MM.1S (cell line): Measurements from ENCODE around the gene BFSP1.

Source experiments
- DNase-seq: peaks from one replicate; pipeline ENCODE4 v3.0.0-alpha.2; 2015
- H2AFZ ChIP-seq: fragments of 300-600 bp; sonication (generic); 2 replicates; pipeline ENCODE4 v1.6.0; 2016; ENCODE audit warnings: antibody characterized with exemption, low read length
- H3F3A ChIP-seq: fragments of 300-600 bp; sonication (generic); 2 replicates; pipeline ENCODE4 v1.6.1; 2016; ENCODE audit warnings: mild to moderate bottlenecking, antibody characterized with exemption, low read length, moderate library complexity, mixed read lengths; ENCODE audit not compliant: insufficient read depth
- H3K27ac ChIP-seq: fragments of 300-600 bp; sonication (generic); 2 replicates; pipeline ENCODE4 v1.5.1; 2016; ENCODE audit warnings: mild to moderate bottlenecking, low read length
- H3K27me3 ChIP-seq: fragments of 300-600 bp; sonication (generic); replicated peaks from 2 replicates; pipeline ENCODE4 v1.6.0; 2016; ENCODE audit warnings: low read length; ENCODE audit not compliant: insufficient read depth
- H3K36me3 ChIP-seq: fragments of 300-600 bp; sonication (generic); replicated peaks from 2 replicates; pipeline ENCODE4 v1.6.1; 2016; ENCODE audit warnings: mild to moderate bottlenecking, low read length, mixed read lengths; ENCODE audit not compliant: insufficient read depth
- H3K4me1 ChIP-seq: fragments of 300-600 bp; sonication (generic); 2 replicates; pipeline ENCODE4 v1.6.1; 2016; ENCODE audit warnings: low read length, mixed read lengths
- H3K4me2 ChIP-seq: fragments of 300-600 bp; sonication (generic); 2 replicates; pipeline ENCODE4 v1.6.0; 2016; ENCODE audit warnings: low read depth, low read length
- H3K4me3 ChIP-seq: fragments of 300-600 bp; sonication (generic); 2 replicates; pipeline ENCODE4 v1.5.1; 2016; ENCODE audit warnings: low read length, mixed read lengths
- H3K79me2 ChIP-seq: fragments of 300-600 bp; sonication (generic); 2 replicates; pipeline ENCODE4 v1.6.1; 2016; ENCODE audit warnings: mixed run types, low read length, mixed read lengths
- H3K9ac ChIP-seq: fragments of 300-600 bp; sonication (generic); 2 replicates; pipeline ENCODE4 v1.6.1; 2016; ENCODE audit warnings: low read length, mixed read lengths
- H3K9me2 ChIP-seq: fragments of 300-600 bp; sonication (generic); replicated peaks from 2 replicates; pipeline ENCODE4 v1.6.1; 2016; ENCODE audit warnings: mild to moderate bottlenecking, low read length, mixed read lengths; ENCODE audit not compliant: insufficient read depth
- H3K9me3 ChIP-seq: fragments of 300-600 bp; sonication (generic); replicated peaks from 2 replicates; pipeline ENCODE4 v1.6.1; 2016; ENCODE audit warnings: mild to moderate bottlenecking, low read length, mixed read lengths; ENCODE audit not compliant: insufficient read depth
- H4K20me1 ChIP-seq: fragments of 300-600 bp; sonication (generic); 2 replicates; pipeline ENCODE4 v1.6.1; 2016; ENCODE audit warnings: mild to moderate bottlenecking, low read length, moderate library complexity, mixed read lengths; ENCODE audit not compliant: insufficient read depth
- CTCF ChIP-seq: fragments of 300-600 bp; sonication (generic); IDR thresholded peaks from 2 replicates; pipeline ENCODE4 v1.5.1; 2016; ENCODE audit warnings: antibody characterized with exemption, low read length, mixed read lengths
- EZH2 ChIP-seq: fragments of 300-600 bp; sonication (generic); optimal IDR thresholded peaks from 2 replicates; pipeline ENCODE3; 2017; ENCODE audit warnings: low read depth, mild to moderate bottlenecking, antibody characterized with exemption, low read length, mixed read lengths
- EZH2phosphoT487 ChIP-seq: fragments of 300-600 bp; sonication (generic); IDR thresholded peaks from 2 replicates; pipeline ENCODE4 v1.6.1; 2018; ENCODE audit warnings: antibody characterized with exemption, low read length

Gene BFSP1

GRCh38 chr20:17488916-17489600 is 42.1 kb downstream of the BFSP1 start:
- Histone ChIP-seq H3F3A (no peaks in the 10 kb centered on the region), H3K4me1 (no peaks in the 10 kb centered on the region), H3K9me3 (no peaks in the 10 kb centered on the region), H3K4me3 (no peak overlapping the region), H3K9ac (no peak overlapping the region), H3K4me2 (no peak overlapping the region), H3K27me3 (no peaks in the 10 kb centered on the region), H3K36me3 (no peaks in the 10 kb centered on the region), H3K27ac (no peak overlapping the region), H4K20me1 (no peaks in the 10 kb centered on the region), H3K9me2 (no peaks in the 10 kb centered on the region), H2AFZ (no peak overlapping the region), H3K79me2 (no peaks in the 10 kb centered on the region)
- no peak for DNase-seq
- TF ChIP-seq EZH2phosphoT487 (no peak), EZH2 (no peak), CTCF (no peak)

- no peak overlapping the region for H2AFZ ChIP-seq
- no peak overlapping the region for H3K27ac ChIP-seq
- H4K20me1 ChIP-seq, result no peaks in the 10 kb centered on the region
- no peaks in the 10 kb centered on the region for H3K27me3 ChIP-seq
- H3K9ac ChIP-seq, result no peak overlapping the region
- no peaks in the 10 kb centered on the region for H3K79me2 ChIP-seq
- H3F3A ChIP-seq, result no peaks in the 10 kb centered on the region
- H3K9me2 ChIP-seq, result no peaks in the 10 kb centered on the region
- no peak overlapping the region for H3K4me2 ChIP-seq
- no peak overlapping the region for H3K4me3 ChIP-seq
- DNase-seq, result no peak
- no peaks in the 10 kb centered on the region for H3K36me3 ChIP-seq
- TF ChIP-seq EZH2 (no peak), CTCF (no peak), EZH2phosphoT487 (no peak)
- H3K4me1 ChIP-seq, result no peaks in the 10 kb centered on the region
- no peaks in the 10 kb centered on the region for H3K9me3 ChIP-seq
Measured at GRCh38 chr20:17485017-17485416, 46.2 kb downstream of the BFSP1 start.

GRCh38 chr20:17482536-17482935 is 48.6 kb downstream of the BFSP1 start:
- no peaks in the 10 kb centered on the region for H3K9me2 ChIP-seq
- no peak overlapping the region for H3K4me2 ChIP-seq
- H3K27ac ChIP-seq, result no peak overlapping the region
- H3K27me3 ChIP-seq, result no peaks in the 10 kb centered on the region
- no peak overlapping the region for H3K4me3 ChIP-seq
- no peaks in the 10 kb centered on the region for H3K79me2 ChIP-seq
- DNase-seq, result no peak
- H3K9me3 ChIP-seq, result no peaks in the 10 kb centered on the region
- no peaks in the 10 kb centered on the region for H3K4me1 ChIP-seq
- TF ChIP-seq CTCF, result no peak
- TF ChIP-seq EZH2, result no peak
- TF ChIP-seq EZH2phosphoT487, result no peak
- no peak overlapping the region for H3K9ac ChIP-seq
- no peak overlapping the region for H2AFZ ChIP-seq
- no peaks in the 10 kb centered on the region for H4K20me1 ChIP-seq
- H3K36me3 ChIP-seq, result no peaks in the 10 kb centered on the region
- H3F3A ChIP-seq, result no peaks in the 10 kb centered on the region
